Cerebellar nuclear complex (tissue), 1 donor: Measurements from ENCODE around the gene POU2AF3.
"Not testable (repeated sequence)": the region's sequence is repeated elsewhere in the genome, so short reads cannot be mapped to it uniquely, and the experiment has no call there.

Experiments
- DNase-seq, 2 experiments: peaks; one replicate each; lab custom pipeline; 2025; lab: John Stamatoyannopoulos, UW

The POU2AF3 gene

GRCh38 chr11:111298413-111299100, at the start of gene POU2AF3:
Gene POU2AF3, plus strand, starts transcription at chr11:111298546. Its CDS starts 36 bp downstream, at chr11:111298582.
- DNase-seq = no peak

- DNase-seq = no peak
Measured at GRCh38 chr11:111250936-111251335, 47.4 kb upstream of the POU2AF3 start.

GRCh38 chr11:111253131-111253530, 45.2 kb upstream of the POU2AF3 start:
- DNase-seq = no peak

GRCh38 chr11:111253630-111254029, 44.7 kb upstream of the POU2AF3 start:
- DNase-seq = no peak

GRCh38 chr11:111258046-111258445, 40.3 kb upstream of the POU2AF3 start:
- no peak for DNase-seq

GRCh38 chr11:111259896-111260295, 38.5 kb upstream of the POU2AF3 start:
- DNase-seq = no peak

GRCh38 chr11:111260811-111261210, 37.5 kb upstream of the POU2AF3 start:
- no peak for DNase-seq

- no peak for DNase-seq
Measured at GRCh38 chr11:111264646-111265045, 33.7 kb upstream of the POU2AF3 start.

- DNase-seq = no peak
Measured at GRCh38 chr11:111265421-111265820, 32.9 kb upstream of the POU2AF3 start.

- not testable (repeated sequence) for DNase-seq
Measured at GRCh38 chr11:111268303-111268702, 30.0 kb upstream of the POU2AF3 start.

GRCh38 chr11:111269146-111269868, 29.0 kb upstream of the POU2AF3 start:
- DNase-seq = no peak

GRCh38 chr11:111272420-111272819, 25.9 kb upstream of the POU2AF3 start:
- no peak for DNase-seq

- DNase-seq = no peak
Measured at GRCh38 chr11:111282562-111283075, 15.7 kb upstream of the POU2AF3 start.

GRCh38 chr11:111283945-111284481, 14.3 kb upstream of the POU2AF3 start:
- DNase-seq = no peak

- no peak for DNase-seq
Measured at GRCh38 chr11:111285189-111286091, 12.9 kb upstream of the POU2AF3 start.

- no peak for DNase-seq
Measured at GRCh38 chr11:111291764-111292163, 6.6 kb upstream of the POU2AF3 start.

- not testable (repeated sequence) for DNase-seq
Measured at GRCh38 chr11:111292408-111292807, 5.9 kb upstream of the POU2AF3 start.

GRCh38 chr11:111296196-111296595, 2.1 kb upstream of the POU2AF3 start:
- no peak for DNase-seq

- no peak for DNase-seq
Measured at GRCh38 chr11:111297696-111298095, 650 bp upstream of the POU2AF3 start.

- DNase-seq = no peak
Measured at GRCh38 chr11:111299101-111300026, 1.0 kb downstream of the POU2AF3 start.

- DNase-seq = no peak
Measured at GRCh38 chr11:111300569-111300968, 2.2 kb downstream of the POU2AF3 start.
